ENCODE measurements around the gene ZNF385C.

ZNF385C gene

DNA sequence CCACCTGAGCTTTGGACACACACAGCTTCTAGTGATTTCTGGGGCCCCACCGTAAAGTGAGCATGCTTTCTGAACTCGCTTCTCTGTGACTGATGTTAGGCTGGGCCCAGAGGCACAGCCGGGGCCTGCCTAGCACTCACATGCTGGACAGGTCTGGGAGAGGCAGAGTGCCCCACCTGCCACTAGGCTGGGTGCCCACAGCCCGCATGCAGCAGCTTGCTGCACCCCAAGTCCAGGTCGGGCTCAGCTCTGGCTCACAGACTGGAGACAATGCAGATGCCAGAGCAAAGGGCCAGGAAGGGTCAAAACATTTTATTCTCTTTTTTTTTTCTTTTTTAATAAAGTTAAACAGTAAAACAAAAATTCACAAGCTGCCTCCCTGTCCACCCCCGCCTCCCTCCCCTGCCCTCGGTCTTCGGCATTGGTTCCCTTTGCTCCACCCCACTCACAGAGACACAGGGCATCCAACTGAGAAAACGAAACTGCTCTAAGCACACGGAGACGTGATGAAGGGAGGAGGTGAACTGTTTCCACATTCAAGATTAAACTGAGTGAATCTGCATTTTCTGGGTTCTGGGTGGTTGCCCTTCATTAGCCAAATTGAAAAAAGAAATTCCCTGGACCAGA lies 122.0 kb downstream of the ZNF385C start:
- H3K4me3 ChIP-seq (replicated peaks in 1 of 2; ENCODE audit: low read depth in 2 of 2, low read length in 2 of 2) = no peak overlapping the region
- TF ChIP-seq, protein P1, sequence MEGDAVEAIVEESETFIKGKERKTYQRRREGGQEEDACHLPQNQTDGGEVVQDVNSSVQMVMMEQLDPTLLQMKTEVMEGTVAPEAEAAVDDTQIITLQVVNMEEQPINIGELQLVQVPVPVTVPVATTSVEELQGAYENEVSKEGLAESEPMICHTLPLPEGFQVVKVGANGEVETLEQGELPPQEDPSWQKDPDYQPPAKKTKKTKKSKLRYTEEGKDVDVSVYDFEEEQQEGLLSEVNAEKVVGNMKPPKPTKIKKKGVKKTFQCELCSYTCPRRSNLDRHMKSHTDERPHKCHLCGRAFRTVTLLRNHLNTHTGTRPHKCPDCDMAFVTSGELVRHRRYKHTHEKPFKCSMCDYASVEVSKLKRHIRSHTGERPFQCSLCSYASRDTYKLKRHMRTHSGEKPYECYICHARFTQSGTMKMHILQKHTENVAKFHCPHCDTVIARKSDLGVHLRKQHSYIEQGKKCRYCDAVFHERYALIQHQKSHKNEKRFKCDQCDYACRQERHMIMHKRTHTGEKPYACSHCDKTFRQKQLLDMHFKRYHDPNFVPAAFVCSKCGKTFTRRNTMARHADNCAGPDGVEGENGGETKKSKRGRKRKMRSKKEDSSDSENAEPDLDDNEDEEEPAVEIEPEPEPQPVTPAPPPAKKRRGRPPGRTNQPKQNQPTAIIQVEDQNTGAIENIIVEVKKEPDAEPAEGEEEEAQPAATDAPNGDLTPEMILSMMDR (IDR thresholded peaks at IDR 0.05; ENCODE audit: low read depth, low read length) = no peak
- DNase-seq (ENCODE audit: low read depth in 2 of 2) = no peak

All from cardiac fibroblast (primary cell).